HG03108 (cell line): ENCODE data around the gene SLC35B4.

Experiments used
- ATAC-seq: cut with Tn5 transposase; IDR thresholded peaks from one replicate; pipeline ENCODE4 v1.9.1; 2021; ENCODE audit warnings: moderate library complexity; ENCODE audit not compliant: unreplicated experiment

The SLC35B4 gene

GRCh38 chr7:134293002-134293740 lies 23.6 kb downstream of the SLC35B4 start:
- ATAC-seq = peak; percentile 100

- ATAC-seq = no peak
These were observed 26.4 kb downstream of the SLC35B4 start for GRCh38 chr7:134290286-134290685.

DNA sequence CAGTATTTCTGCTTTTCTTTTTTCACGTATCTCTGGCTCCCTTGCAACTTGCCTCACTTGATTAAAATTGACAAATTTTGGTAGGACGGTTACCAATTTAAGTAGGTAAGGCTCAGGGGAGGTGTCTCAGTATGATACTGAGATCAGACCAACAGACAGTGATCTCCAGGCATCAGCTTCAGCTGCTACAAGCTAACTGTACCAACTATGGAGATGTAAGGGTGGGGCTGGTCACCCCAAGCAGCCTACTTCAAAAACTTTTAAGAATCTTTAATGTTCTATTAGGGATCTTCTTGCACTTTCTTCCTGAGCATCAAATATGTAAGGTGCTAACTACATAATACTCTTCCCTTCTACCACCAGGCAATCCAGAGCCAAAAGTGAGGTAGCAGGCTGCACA lies 26.9 kb downstream of the SLC35B4 start:
- no peak for ATAC-seq

DNA sequence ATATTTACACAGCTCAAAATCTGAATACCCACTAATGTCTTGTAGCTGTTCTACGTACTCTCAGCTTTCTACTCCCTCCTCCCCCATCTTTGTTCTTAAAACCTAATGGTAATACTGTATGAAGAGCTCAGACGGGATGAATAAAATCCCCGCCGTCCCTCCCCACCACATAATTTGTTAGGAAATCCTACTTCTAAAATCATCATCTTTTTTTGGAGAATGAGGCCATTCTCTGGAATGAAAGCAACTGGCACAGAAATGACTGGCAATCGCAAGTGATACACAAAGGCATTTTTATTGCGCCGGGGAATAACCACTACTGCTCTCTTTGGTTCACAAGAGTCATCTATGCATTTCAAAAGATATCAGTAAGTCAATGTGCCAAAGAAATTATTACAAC lies 27.3 kb downstream of the SLC35B4 start:
- no peak for ATAC-seq

- ATAC-seq = no peak
These were observed 28.6 kb downstream of the SLC35B4 start for GRCh38 chr7:134287916-134288659.

GRCh38 chr7:134284952-134285351 lies 31.8 kb downstream of the SLC35B4 start:
- no peak for ATAC-seq

DNA sequence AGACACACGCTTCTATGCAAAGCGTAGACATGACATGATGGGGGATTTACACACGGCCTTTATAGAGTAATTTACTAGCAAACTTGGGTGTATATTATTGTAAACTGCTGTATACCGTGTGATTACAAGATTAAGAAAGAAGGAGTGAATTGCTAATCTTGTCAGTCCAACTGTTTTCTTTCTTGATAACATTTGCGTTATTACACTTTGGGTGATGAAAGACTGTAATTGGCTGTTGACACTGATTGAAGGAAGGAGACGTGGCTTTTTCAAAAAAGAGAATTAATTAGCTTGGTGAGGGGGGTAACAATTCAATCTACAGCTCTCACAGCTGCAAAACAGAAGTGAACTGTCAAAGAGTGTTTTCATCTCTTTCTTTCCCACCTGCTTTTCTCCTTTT lies 32.7 kb downstream of the SLC35B4 start:
- ATAC-seq = no peak

GRCh38 chr7:134280508-134280907 lies 36.2 kb downstream of the SLC35B4 start:
- ATAC-seq = no peak

GRCh38 chr7:134279898-134280297 lies 36.8 kb downstream of the SLC35B4 start:
- ATAC-seq = no peak

GRCh38 chr7:134279336-134279735 lies 37.4 kb downstream of the SLC35B4 start:
- ATAC-seq = no peak

- ATAC-seq = no peak
These were observed 38.1 kb downstream of the SLC35B4 start for GRCh38 chr7:134278502-134279153.

DNA sequence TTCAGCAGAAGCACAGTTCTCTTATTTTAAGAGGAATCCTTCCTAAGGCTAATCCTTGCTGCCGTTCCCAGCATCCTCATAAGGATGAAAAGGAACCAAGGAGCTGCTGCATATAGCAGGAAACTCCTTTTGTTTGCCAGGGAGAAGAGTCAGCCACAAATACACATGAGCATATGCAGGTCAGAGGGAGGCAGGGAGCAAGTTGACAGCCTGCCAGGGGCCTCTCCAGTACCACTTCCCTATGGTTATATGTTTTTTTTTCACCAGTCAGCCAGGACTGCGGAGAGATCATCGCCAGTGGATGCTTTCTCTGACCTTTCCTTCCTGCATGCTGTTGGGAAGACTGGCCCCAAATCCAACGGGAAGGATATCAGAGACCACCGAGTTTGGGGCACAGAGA lies 39.8 kb downstream of the SLC35B4 start:
- ATAC-seq = no peak

DNA sequence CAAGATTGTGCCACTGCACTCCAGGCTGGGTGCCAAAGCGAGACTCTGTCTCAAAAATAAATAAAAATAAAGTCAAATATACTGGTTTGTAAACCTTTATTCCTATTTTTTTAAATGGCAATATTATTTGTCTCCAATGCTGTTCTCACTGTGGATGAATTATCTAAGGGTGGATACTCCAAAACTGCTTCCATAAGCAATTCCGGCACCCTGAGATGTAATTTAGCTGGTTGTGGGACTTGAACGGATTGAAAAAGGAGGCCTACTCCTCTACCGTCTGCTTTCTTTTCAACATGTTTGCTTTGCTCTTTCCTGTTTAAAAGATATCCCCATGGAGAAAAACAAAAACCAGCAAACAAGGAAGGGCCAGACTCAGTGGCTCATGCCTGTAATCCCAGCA lies 54.4 kb downstream of the SLC35B4 start:
- ATAC-seq = no peak

- ATAC-seq = no peak
These were observed 60.9 kb downstream of the SLC35B4 start for GRCh38 chr7:134255814-134256213.

- no peak for ATAC-seq
These were observed 62.4 kb downstream of the SLC35B4 start for GRCh38 chr7:134254311-134254710.

DNA sequence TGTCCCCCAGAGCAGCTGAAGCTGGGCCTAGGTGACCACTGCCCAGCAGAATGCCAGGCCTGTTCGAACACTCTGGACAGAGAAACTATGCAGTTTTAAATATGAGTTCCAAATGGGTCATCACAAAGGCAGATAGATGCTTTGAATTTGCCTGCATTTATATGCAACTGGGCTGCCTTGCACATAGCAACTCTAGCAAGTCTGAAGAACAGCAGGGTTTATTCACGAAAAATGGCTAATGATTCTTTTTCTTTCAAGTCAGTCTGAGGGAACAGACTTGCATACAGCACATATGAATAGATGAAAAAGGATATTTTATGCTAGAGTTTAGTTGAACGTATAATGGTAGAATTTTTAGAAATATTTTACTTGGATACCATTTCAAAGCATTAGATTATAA lies 68.5 kb downstream of the SLC35B4 start:
- no peak for ATAC-seq

DNA sequence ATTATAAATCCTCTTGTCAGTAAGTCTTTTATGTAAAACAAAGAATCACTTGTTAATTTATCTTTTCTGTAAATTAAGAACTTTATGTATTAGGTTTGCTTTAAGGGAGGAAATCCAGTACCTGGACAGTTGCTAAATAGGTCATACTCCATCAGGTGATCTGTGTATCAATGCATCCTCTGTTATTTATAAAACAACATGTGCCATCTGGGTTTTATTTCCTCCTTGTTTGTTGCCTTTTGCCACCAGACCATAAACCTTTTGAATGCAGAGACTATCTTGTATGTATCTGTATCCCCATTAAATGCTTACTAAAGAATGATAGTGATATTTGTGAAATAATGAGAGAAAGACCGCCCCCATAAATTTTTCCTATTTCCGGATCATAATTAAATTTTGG lies 70.0 kb downstream of the SLC35B4 start:
- no peak for ATAC-seq

DNA sequence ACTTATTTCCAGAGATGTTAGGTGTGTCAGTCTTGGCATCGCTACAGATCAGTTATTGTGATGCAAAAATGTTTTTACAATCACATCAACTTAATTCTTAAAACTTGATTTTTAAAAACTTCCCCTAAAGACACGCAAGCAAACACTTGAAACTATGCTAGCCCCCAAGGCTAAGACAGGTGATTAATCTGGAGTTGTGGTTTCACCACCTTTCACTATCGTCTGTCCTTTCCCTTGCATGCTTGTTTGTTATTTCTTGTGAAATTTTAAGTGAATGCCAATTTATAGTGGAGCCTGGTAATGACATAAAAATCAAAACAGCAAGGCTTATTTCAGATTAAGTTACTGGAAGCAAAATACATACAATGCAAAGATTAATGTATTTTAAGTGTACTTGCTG lies 70.4 kb downstream of the SLC35B4 start:
- no peak for ATAC-seq

DNA sequence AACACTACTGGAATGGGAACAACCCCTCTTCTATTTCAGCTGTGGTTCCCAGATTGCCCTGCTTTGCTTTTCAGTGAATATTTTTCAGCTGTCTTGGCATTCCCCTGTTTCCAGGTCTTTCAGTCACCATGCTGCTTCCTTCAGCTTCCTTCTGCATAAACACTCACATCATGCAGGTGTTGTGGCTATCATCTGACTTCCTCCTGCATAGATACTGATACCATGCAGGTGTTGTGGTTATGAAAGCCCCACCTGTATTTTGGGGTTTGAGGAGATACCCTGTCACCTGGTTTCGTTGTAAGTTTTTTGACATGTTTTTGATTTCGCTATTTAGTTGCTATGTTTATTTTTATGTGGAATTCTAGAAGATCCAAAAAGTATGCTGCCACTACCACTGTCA lies 71.5 kb downstream of the SLC35B4 start:
- ATAC-seq = peak; percentile 61
